GM12875 (cell line): ENCODE data around the gene CACNB3.

Experiments
- H3K4me3 ChIP-seq: one replicate; pipeline ENCODE4 v1.5.1; 2011; ENCODE audit warnings: low read depth, low read length, control low read depth
- TF ChIP-seq, protein P1 (sequence below): IDR thresholded peaks from 2 replicates; pipeline ENCODE4 v1.5.1; 2011; ENCODE audit warnings: low read depth, mild to moderate bottlenecking, control low read depth, inconsistent platforms, low read length, moderate library complexity, borderline replicate concordance; ENCODE audit not compliant: insufficient read depth

CACNB3 gene

GRCh38 chr12:48781750-48782456 is 36.4 kb upstream of the CACNB3 start:
- TF ChIP-seq, protein P1, sequence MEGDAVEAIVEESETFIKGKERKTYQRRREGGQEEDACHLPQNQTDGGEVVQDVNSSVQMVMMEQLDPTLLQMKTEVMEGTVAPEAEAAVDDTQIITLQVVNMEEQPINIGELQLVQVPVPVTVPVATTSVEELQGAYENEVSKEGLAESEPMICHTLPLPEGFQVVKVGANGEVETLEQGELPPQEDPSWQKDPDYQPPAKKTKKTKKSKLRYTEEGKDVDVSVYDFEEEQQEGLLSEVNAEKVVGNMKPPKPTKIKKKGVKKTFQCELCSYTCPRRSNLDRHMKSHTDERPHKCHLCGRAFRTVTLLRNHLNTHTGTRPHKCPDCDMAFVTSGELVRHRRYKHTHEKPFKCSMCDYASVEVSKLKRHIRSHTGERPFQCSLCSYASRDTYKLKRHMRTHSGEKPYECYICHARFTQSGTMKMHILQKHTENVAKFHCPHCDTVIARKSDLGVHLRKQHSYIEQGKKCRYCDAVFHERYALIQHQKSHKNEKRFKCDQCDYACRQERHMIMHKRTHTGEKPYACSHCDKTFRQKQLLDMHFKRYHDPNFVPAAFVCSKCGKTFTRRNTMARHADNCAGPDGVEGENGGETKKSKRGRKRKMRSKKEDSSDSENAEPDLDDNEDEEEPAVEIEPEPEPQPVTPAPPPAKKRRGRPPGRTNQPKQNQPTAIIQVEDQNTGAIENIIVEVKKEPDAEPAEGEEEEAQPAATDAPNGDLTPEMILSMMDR, result no peak
- H3K4me3 ChIP-seq, result no peak overlapping the region

DNA sequence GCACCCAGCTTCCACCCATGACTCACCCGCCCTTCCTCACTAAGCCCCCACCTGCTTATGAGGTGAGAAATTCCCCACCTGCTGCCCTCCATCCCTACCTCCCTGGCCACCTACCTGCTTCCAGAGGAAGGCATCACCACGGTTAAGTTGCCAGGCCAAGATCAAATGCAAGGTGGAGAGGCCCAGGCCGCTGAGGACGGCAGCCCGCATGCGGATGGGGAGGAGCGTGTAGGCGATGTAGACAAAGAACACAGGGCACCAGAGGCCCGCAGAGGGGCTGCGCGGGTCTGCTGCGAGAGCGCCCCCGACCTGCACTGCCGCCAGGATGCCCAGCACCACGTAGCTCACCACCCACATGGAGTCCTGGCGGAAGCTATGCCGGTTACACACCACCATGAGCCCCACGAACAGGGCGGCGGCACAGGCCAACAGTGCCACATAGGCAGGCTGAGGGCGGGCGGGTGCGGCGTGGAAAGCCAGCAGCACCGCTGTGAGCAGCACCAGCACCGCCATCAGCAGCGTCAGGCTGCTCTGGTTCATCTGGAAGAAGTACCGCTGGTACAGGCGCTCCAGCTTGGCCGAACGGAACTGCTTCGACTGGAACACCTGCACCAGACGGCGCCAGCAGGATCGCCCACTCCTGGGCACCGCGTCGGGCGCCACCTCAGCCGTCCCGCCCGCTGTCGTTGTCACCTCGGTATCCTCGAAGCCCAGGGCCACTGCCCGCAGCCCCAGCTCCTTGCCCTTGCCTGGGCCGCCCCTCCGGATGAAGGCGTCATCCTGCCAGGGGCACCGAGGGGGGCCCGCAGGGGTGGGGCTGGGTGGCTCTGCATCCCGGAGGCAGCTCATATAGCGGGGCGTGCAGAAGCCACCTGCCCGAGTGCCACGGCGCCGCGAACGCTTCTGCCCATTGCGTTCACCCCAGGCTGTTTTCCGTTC is 35.6 kb upstream of the CACNB3 start:
- no peak overlapping the region for H3K4me3 ChIP-seq
- TF ChIP-seq, protein P1, result no peak

GRCh38 chr12:48783432-48783831 is 34.9 kb upstream of the CACNB3 start:
- TF ChIP-seq, protein P1, result no peak

GRCh38 chr12:48786591-48787544 is 31.4 kb upstream of the CACNB3 start:
- TF ChIP-seq, protein P1, result no peak
- no peak overlapping the region for H3K4me3 ChIP-seq

More at GRCh38 chr12:48783432-48783831, 34.9 kb upstream of the CACNB3 start:
- no peak overlapping the region for H3K4me3 ChIP-seq

GRCh38 chr12:48787791-48788523 is 30.3 kb upstream of the CACNB3 start:
- TF ChIP-seq, protein P1, result no peak
- no peak overlapping the region for H3K4me3 ChIP-seq

DNA sequence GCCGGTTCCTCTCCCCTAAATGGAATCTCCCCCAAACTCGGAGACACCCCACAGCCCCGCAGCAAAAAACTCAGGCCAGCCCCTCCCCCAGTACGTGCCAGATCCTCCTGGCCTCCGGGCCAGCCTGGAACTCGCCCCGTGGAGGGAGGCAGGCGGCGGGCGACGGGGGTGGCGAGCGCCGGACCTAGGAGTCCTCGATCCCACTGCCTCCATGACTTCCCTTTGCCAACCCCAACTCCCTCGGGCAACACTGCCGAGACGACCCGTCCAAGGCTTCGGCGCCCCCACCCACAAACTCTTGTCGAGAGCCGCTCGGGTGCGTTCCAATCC is 29.8 kb upstream of the CACNB3 start:
- H3K4me3 ChIP-seq, result no peak overlapping the region
- TF ChIP-seq, protein P1, result no peak
